HepG2 (cell line): Measurements from ENCODE around the gene SCMH1. TPM values are rescaled to one million over a fixed set of nuclear protein-coding genes. Genes with fewer than 3 reads are reported as not detected.

ENCODE experiments used
- ATAC-seq: fragments of 200-7000 bp; cut with Tn5 transposase; 3 replicates; pipeline ENCODE4 v1.9.1; 2020; ENCODE audit warnings: mild to moderate bottlenecking, moderate library complexity
- BruUV-seq: library from RNA; stranded (reverse); fragments of 400-500 nt; replicated peaks from 2 replicates; lab custom pipeline; 2021; lab: Mats Ljungman, UMichigan
- CTCF ChIA-PET: fragments of 300-600 bp; formaldehyde crosslinking; extraction: SDS; loops from one replicate; lab custom pipeline; 2021; ENCODE audit warnings: low total read pairs, inconsistent platforms, low intra/inter-chr PET ratio; lab: Yijun Ruan, JAX
- POLR2A ChIA-PET: fragments of 350-600 bp; sonication (Branson Sonifier 250); formaldehyde crosslinking; loops from one replicate; lab custom pipeline; 2020; ENCODE audit warnings: antibody characterized with exemption, inconsistent platforms; lab: Yijun Ruan, JAX
- DNase-seq: peaks from one replicate; pipeline ENCODE4 v3.0.0-alpha.2; 2015; ENCODE audit warnings: low spot score
- FAIRE-seq: peaks from 3 replicates; lab custom pipeline; 2011; peaks lifted over from hg19 to GRCh38; lab: Jason Lieb, UNC
- H2AFZ ChIP-seq: one replicate; pipeline ENCODE4 v1.6.1; 2011; ENCODE audit warnings: low read length, inconsistent platforms
- H3K27ac ChIP-seq: fragments of 300-600 bp; 3 replicates; pipeline ENCODE4 v1.8.0; 2011; ENCODE audit warnings: mixed run types, mild to moderate bottlenecking, mixed read lengths, low read length, inconsistent platforms; ENCODE audit not compliant: insufficient read depth; ENCODE audit errors: extremely low read length
- H3K27me3 ChIP-seq, 2 experiments: fragments of 200-600 bp in 1 of 2; 2 replicates in 1 of 2; 3 replicates in 1 of 2; pipeline versions ENCODE4 v1.6.0 to v1.8.0; 2011; ENCODE audit warnings: low read length in 2 of 2, mild to moderate bottlenecking in 2 of 2, moderate library complexity in 2 of 2, inconsistent platforms in 1 of 2; ENCODE audit not compliant: insufficient read depth in 2 of 2, control insufficient read depth in 1 of 2
- H3K36me3 ChIP-seq, 2 experiments: fragments of 200-600 bp in 1 of 2; replicated peaks in 1 of 2; 2 replicates in 1 of 2; 3 replicates in 1 of 2; pipeline versions ENCODE4 v1.5.1 to v1.8.0; 2011; ENCODE audit warnings: low read length in 2 of 2, inconsistent platforms in 1 of 2; ENCODE audit not compliant: insufficient read depth in 2 of 2, control insufficient read depth in 1 of 2
- H3K4me1 ChIP-seq: 2 replicates; pipeline ENCODE4 v1.5.1; 2012; ENCODE audit warnings: low read length, inconsistent platforms; ENCODE audit not compliant: insufficient read depth
- H3K4me2 ChIP-seq: 2 replicates; pipeline ENCODE4 v1.6.0; 2011; ENCODE audit warnings: low read depth, low read length, inconsistent platforms
- H3K4me3 ChIP-seq, 3 experiments: fragments of 200-600 bp in 1 of 3; sonication (generic), shearing (Covaris generic) in 1 of 3; replicated peaks in 1 of 3; 2 replicates each; pipeline ENCODE4 v1.5.1; 2011 to 2016; ENCODE audit warnings: low read length in 3 of 3, inconsistent platforms in 2 of 3, low read depth in 2 of 3, mild to moderate bottlenecking in 2 of 3, control low read depth in 1 of 3, mixed read lengths in 1 of 3; ENCODE audit not compliant: insufficient read depth in 1 of 3
- H3K79me2 ChIP-seq: one replicate; pipeline ENCODE4 v1.6.1; 2011; ENCODE audit warnings: low read length, inconsistent platforms; ENCODE audit not compliant: insufficient read depth
- H3K9ac ChIP-seq: 2 replicates; pipeline ENCODE4 v1.6.0; 2011; ENCODE audit warnings: mild to moderate bottlenecking, low read depth, low read length, inconsistent platforms; ENCODE audit not compliant: insufficient read depth
- H3K9me3 ChIP-seq: 2 replicates; pipeline ENCODE4 v1.5.1; 2012; ENCODE audit warnings: mild to moderate bottlenecking, low read length
- H4K20me1 ChIP-seq: 2 replicates; pipeline ENCODE4 v1.6.0; 2011; ENCODE audit warnings: inconsistent platforms, mild to moderate bottlenecking, low read length, moderate library complexity; ENCODE audit not compliant: insufficient read depth
- ATF1 ChIP-seq: IDR thresholded peaks from 2 replicates; pipeline ENCODE4 v1.6.1; 2016; ENCODE audit warnings: mild to moderate bottlenecking, control low read depth
- BRD4 ChIP-seq: sonication (generic); formaldehyde crosslinking; IDR thresholded peaks from 2 replicates; pipeline ENCODE4 v1.4.0; 2020; ENCODE audit warnings: missing genetic modification reagents
- FOXP1 ChIP-seq, 2 experiments: fragments of 450-650 bp in 1 of 2; IDR thresholded peaks; 2 replicates each; pipeline ENCODE4 v1.6.1; 2017 to 2018; ENCODE audit warnings: antibody characterized with exemption in 1 of 2
- GTF3A ChIP-seq: sonication (generic); formaldehyde crosslinking; conservative IDR thresholded peaks from 2 replicates; pipeline ENCODE4 v1.4.0; 2020; ENCODE audit warnings: mild to moderate bottlenecking, missing genetic modification reagents
- MTA1 ChIP-seq: sonication (generic); formaldehyde crosslinking; IDR thresholded peaks from 2 replicates; pipeline ENCODE4 v1.4.0; 2020; ENCODE audit warnings: missing genetic modification reagents, mild to moderate bottlenecking, borderline replicate concordance
- ZNF724P ChIP-seq: sonication (generic); formaldehyde crosslinking; IDR thresholded peaks from 2 replicates; pipeline ENCODE4 v1.8.0; 2022; ENCODE audit warnings: missing genetic modification reagents, borderline replicate concordance
- ZNF75D ChIP-seq: sonication (generic); formaldehyde crosslinking; IDR thresholded peaks from 2 replicates; pipeline ENCODE4 v1.8.1; 2023; ENCODE audit warnings: missing genetic modification reagents, mild to moderate bottlenecking, borderline replicate concordance
- WGBS: methylation state at CpG from one replicate; pipeline ENCODE4 v1.1.6; 2017; ENCODE audit warnings: low lambda C conversion rate; 5-methylcytosine and 5-hydroxymethylcytosine counted together
- in situ Hi-C: cut with HindIII; loops from 2 replicates; pipeline ENCODE4 v1.10.0; 2017; ENCODE audit warnings: low pct_unique_long_range_greater_than_20kb; ENCODE audit not compliant: extremely low pct_ligation_motif_present
- intact Hi-C: fragments of 100-400 bp; cut with micrococcal nuclease; formaldehyde crosslinking; loops from one replicate; pipeline ENCODE4 v1.10.0; 2022; ENCODE audit not compliant: unreplicated experiment
- polyA plus RNA-seq, 8 experiments: library from polyadenylated mRNA; depleted of rRNA in 3 of 8; stranded (reverse) in 7 of 8; unstranded in 1 of 8; fragments of >200 nt; fragmentation: Illumina TruSeq in 4 of 8; extraction: Trizol in 4 of 8; gene quantifications; 2 replicates each; pipeline versions ENCODE4 v1.2.1 to v1.2.3, GENCODE V29; 2011 to 2016; ENCODE audit warnings: low read depth in 4 of 8, missing spikeins in 1 of 8, mixed read lengths in 1 of 8; ENCODE audit not compliant: insufficient read depth in 1 of 8
- total RNA-seq, 5 experiments: library from RNA; depleted of rRNA; stranded (reverse); fragments of >200 nt; fragmentation: Illumina TruSeq; extraction: Trizol; gene quantifications; 2 replicates each; pipeline ENCODE4 v1.2.3, GENCODE V29; 2016; ENCODE audit warnings: low read depth in 1 of 5

SCMH1 gene
- total and polyA plus RNA-seq, 2 of the 13 experiments (the other 11 are each of a cell fraction or from before 2014, with no cell fraction given) = 41.8 to 52.6 TPM

DNA sequence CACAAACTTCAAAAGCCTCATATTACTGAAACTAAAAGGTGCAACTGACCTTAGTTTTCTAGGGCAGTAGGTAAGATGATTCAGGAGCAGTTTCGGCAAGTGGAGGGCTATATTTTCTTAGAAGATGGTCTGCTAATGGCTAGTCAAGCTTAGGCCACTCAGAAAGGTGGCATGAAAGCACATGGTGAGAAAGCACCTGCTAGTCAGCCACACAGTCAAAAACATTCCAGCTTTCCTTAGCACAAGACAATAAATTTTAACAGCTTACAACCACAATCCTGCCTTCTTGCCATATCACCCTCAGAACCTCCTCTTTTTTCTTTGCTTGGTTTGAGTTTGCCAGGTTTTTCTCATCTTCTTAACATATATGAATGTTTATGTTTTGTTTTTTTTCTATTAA lies 139.5 kb downstream of the SCMH1 start:
- POLR2A ChIA-PET = no interaction called here
- no peak for FAIRE-seq
- Histone ChIP-seq H3K27me3 (no peaks in the 10 kb centered on the region), H3K9me3 (no peaks in the 10 kb centered on the region), H2AFZ (no peak overlapping the region), H3K4me2 (no peak overlapping the region), H3K79me2 (no peaks in the 10 kb centered on the region), H3K4me1 (no peaks in the 10 kb centered on the region), H3K4me3 (no peak overlapping the region), H3K27ac (no peak overlapping the region), H3K9ac (no peak overlapping the region), H3K36me3 (peaks cover 3 to 6% of the 10 kb centered on the region in 2 experiments; a peak in 3 of 5 replicates), H4K20me1 (no peaks in the 10 kb centered on the region)
- no peak for DNase-seq
- no TSS peak for BruUV-seq
- no peak for TF ChIP-seq ATF1
- no peak for TF ChIP-seq FOXP1 (IDR thresholded peaks at IDR 0.05)
- no peak for TF ChIP-seq FOXP1 (CRISPR knock-in tag; IDR thresholded peaks at IDR 0.05)
- ATAC-seq = no peak
- intact Hi-C loops = no loop called here
- CTCF ChIA-PET = no interaction called here
- 100% methylated on average over 1 of the region's 1 CpG for WGBS
- in situ Hi-C loops = no loop called here

DNA sequence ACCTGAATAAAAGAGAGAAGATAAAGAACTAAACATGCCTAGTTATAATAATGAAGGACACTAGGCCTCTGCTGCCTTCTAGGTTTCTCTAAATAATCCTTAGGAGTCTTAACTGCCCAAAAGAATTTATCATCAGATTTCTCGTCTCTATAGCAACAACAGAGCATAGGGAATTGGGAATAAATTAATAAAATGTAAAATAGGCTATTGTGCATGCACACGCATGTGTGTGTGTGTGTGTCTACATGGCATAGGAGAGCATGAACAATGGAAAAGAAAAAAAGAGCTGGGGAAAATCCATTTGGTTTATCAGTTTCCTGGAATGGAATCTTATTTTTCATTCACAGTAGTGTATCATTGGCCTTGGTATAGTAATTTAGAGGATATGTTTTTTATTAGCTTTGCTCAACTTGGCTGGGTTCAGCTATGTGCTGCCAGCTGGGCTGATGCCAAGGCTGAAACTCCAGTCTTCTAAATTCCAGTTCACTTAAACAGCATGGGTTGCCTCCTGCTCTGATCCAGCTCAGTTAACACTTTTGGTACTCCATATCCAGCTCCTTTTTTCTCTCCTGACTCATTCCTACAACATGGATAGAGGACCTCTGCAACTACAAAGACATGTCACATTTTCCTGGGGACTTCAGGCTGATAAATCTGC lies 140.0 kb downstream of the SCMH1 start:
- no peak overlapping the region for H3K4me2 ChIP-seq
- BruUV-seq = no TSS peak

More for the DNA sequence above, 140.0 kb downstream of the SCMH1 start:
- no peaks in the 10 kb centered on the region for H4K20me1 ChIP-seq
- no peak overlapping the region for H3K4me3 ChIP-seq
- H2AFZ ChIP-seq = no peak overlapping the region
- TF ChIP-seq ZNF724P (CRISPR knock-in tag) (no peak), MTA1 (CRISPR knock-in tag) (no peak), BRD4 (CRISPR knock-in tag) (no peak), ZNF75D (CRISPR knock-in tag) (no peak), GTF3A (CRISPR knock-in tag) (no peak)
- 95% methylated on average over 2 of the region's 2 CpGs for WGBS
- DNase-seq = no peak
- in situ Hi-C loops (no loop called here), intact Hi-C loops (no loop called here)
- no peak for FAIRE-seq
- H3K9me3 ChIP-seq = no peaks in the 10 kb centered on the region
- H3K4me1 ChIP-seq = no peaks in the 10 kb centered on the region
- no peak overlapping the region for H3K27ac ChIP-seq
- peaks cover 3 to 6% of the 10 kb centered on the region in 2 experiments; a peak in 3 of 5 replicates for H3K36me3 ChIP-seq
- no peak for ATAC-seq
- POLR2A ChIA-PET = no interaction called here
- no peak overlapping the region for H3K9ac ChIP-seq
- H3K79me2 ChIP-seq = no peaks in the 10 kb centered on the region
- CTCF ChIA-PET = no interaction called here
- no peaks in the 10 kb centered on the region for H3K27me3 ChIP-seq
